DMS153 treated with DMSO at 0.1 percent for 48 hours (cell line): ENCODE measurements around the gene LBX2.

ENCODE experiments used
- DNase-seq: peaks from one replicate; lab custom pipeline; 2025; ENCODE audit not compliant: unreplicated experiment; lab: John Stamatoyannopoulos, UW

LBX2 gene

DNA sequence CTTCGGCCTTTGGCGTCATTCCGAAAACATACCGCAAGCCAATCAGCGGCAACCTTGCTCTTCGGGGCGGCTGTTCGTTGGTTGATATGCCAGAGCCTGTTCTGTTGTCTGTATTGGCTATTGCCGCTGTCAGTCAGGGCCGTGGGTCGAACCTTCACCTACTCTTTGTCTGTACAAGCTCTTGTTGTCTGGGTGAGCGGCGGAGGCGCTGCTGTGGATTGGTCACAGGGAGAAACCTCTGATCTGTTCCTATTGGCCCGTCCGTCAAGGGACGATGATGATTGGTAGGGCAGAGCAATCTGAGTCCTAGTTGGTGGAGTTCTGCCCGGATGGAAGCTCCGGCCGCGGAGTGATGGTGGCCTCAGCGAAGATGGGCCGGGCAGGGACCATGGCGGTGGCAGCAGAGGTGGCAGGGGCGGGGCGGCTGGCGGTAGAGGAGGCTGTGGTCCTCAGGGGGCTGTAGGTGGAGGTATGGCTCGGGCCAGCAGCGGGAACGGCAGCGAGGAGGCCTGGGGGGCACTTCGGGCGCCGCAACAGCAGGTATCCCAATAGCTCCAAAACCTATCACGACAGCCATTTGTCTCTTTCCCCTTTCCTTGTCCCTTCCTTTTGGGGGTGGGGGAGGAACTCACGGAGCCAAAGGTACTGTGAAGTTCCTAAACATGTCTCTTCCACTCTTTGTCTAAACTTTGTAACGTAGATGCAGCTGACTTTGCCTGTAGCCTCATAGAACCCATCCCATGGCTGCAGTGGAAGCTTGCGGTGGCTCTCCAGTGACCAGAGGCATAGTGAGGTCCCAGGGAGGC, 41.1 kb downstream of the LBX2 start, which contains the start of gene WBP1:
Gene WBP1, plus strand, starts transcription at position 307 of the 806 bp plus-strand sequence. Its CDS starts 165 bp downstream, at position 472.
- peak; percentile 98 for DNase-seq

DNA sequence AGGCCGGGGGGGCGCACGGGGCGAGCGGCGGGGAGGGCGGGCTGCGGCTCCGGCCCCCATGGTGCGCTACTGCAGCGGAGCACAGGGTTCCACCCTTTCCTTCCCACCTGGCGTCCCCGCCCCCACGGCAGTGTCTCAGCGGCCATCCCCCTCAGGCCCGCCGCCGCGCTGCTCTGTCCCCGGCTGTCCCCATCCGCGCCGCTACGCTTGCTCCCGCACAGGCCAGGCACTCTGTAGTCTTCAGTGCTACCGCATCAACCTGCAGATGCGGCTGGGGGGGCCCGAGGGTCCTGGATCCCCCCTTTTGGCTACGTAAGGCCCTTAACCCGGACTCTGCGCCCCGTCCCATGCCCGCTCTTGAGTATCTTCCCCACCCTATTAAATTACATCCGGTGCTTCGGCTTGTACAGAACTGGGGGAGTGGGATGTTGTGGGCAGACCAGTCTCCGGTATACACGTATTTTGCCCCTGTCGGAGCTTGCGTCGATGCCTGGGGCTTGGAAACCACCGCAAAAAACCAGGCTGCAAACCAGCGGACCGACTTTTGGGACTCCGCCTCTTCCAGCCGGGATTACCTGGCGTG, 41.8 kb downstream of the LBX2 start:
- peak; percentile 72 for DNase-seq

DNA sequence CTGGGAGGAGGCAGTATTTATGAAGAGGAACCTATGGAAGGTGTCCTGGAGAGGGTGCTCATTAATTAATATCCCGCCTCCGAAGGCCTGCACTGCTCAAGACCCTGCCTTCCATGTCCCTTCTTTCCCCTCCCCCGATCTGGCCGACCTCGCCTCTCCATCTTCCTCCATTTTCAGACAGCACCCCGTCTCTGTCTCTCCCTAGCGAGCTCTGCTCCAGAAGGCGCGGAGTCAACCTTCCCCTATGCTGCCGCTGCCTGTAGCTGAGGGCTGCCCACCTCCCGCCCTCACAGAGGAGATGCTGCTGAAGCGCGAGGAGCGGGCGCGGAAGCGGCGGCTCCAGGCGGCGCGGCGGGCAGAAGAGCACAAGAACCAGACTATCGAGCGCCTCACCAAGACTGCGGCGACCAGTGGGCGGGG, 42.3 kb downstream of the LBX2 start:
- DNase-seq: peak; percentile 72

DNA sequence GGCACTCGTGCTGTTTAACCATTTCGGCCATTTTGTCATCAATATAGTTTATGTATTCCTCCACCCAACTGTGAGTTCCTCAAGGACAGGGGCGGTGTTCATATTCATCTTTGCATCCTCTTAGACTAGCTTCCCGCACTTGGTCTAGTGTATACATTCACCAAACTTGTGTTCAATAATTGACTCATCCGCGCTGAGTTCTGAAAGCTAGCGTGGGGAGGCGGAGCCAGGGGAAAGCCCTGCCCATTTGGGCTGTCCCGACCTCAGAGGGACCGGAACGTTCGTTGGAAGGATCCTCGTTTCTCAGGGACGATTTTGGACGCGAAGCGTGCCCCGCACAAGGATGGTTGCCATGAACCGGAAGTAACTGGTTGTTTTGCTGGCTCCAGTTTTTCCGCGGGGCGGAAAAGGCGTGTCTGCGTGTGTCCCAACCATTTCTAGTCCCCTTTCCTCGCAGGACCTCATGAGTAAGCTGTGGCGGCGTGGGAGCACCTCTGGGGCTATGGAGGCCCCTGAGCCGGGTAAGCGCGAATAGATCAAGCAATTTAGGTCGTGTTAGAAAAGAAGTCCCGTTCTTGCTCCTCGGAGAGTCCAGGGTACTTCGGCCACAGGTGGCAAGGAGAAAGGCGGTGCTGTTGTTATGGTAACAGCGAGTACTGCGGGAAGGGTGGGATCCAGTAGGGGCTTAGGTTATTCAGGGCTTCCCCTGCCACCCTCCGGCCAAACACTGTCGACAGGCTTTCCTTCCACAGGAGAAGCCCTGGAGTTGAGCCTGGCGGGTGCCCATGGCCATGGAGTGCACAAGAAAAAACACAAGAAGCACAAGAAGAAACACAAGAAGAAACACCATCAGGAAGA, 44.5 kb downstream of the LBX2 start, which contains the start of gene INO80B:
Gene INO80B, plus strand, starts transcription at position 434 of the 858 bp plus-strand sequence. Its CDS starts 30 bp downstream, at position 464.
- DNase-seq: peak; percentile 93

DNA sequence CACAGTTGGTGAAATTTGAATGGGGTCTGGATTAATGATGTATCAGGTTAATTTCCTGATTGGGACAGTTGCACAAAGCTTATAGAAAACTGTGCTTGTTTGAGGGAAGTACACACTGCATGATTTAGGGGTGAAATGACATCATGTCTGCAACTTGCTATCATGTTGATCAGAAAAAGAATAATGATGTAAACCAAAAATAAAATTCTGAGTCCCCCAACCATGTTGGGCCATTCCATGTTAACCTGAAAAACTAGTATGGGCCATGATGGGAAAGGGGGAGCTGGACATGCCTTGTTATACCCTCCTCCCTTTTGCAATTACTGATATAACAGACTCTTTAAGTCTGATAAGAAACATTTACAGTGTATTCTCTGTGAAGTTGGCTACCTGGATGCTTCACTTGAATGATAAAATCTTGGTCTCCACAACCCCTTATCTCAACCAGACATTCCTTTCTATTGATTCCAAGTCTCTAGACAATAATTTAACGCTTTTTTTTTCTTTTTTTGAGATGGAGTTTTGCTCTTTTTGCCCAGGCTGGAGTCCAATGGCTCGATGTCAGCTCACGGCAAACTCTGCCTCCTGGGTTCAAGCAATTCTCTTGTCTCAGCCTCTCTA, 48.7 kb downstream of the LBX2 start:
- DNase-seq: no peak

DNA sequence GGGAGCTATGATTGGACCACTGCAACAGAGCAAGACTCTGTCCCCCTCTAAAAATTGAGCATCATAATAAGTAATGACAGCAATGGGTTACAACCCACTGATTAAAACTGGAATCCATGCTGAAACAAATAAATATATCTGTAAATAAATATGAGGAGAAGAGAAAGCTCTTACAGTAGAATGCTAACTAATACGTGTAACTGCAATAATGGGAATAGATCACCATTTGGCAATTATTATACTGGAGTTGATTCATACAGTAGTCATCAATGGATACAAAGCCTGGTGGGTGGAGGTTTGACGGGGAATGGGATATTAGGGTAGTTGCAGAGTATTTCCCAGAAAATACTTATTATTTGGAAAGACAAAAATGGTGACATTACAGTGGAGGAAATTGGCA, 50.6 kb downstream of the LBX2 start:
- DNase-seq: no peak
